Mucosa of descending colon (tissue), 3 donors: ENCODE results near the gene GPNMB. TPM values are rescaled to one million over a fixed set of nuclear protein-coding genes. Genes with fewer than 3 reads are reported as not detected.
"Not testable (repeated sequence)": the region's sequence is repeated elsewhere in the genome, so short reads cannot be mapped to it uniquely, and the experiment has no call there.

Experiments
- ATAC-seq: fragments of 200-7000 bp; cut with Tn5 transposase; one replicate; pipeline ENCODE4 v1.9.1; 2020; ENCODE audit warnings: mild to moderate bottlenecking, moderate library complexity
- DNase-seq, 3 donors: peaks; one replicate each; pipeline ENCODE4 v3.0.0-alpha.2; 2020
- H3K36me3 ChIP-seq: fragments of 200-600 bp; one replicate; pipeline ENCODE4 v1.8.0; 2021; ENCODE audit warnings: low read depth, mild to moderate bottlenecking
- H3K4me1 ChIP-seq: fragments of 200-600 bp; one replicate; pipeline ENCODE4 v1.8.0; 2021; ENCODE audit warnings: low read depth, mild to moderate bottlenecking
- H3K4me3 ChIP-seq: fragments of 200-600 bp; one replicate; pipeline ENCODE4 v1.8.0; 2021; ENCODE audit warnings: mild to moderate bottlenecking
- H3K9me3 ChIP-seq: fragments of 200-600 bp; one replicate; pipeline ENCODE4 v1.8.0; 2021; ENCODE audit warnings: mild to moderate bottlenecking
- intact Hi-C, 2 donors: fragments of 100-400 bp; cut with DNase I in 1 of 2; cut with micrococcal nuclease in 1 of 2; formaldehyde crosslinking; loops; one replicate each; pipeline versions ENCODE4 v1.11.0 to v1.11.1; 2022; cut with DNase I, micrococcal nuclease
- long read RNA-seq, 2 donors: library from polyadenylated mRNA; unstranded; transcript quantifications; one replicate each; pipeline ENCODE4 v2.0.0, GENCODE V29; 2019 to 2021
- total RNA-seq, 3 donors: library from RNA; stranded (reverse); fragmentation: NEBNext Ultra II Directional in 2 of 3; extraction: Animal tissue kit (Norgen Biotek cat#: 25700) in 2 of 3; gene quantifications; one replicate each; pipeline versions ENCODE4 v1.2.1 to v1.2.4, GENCODE V29; 2021 to 2023
- TF ChIP-seq, protein P1 (sequence below): fragments of 200-600 bp; IDR thresholded peaks from one replicate; pipeline ENCODE4 v1.8.0; 2022; ENCODE audit warnings: antibody characterized with exemption, mild to moderate bottlenecking
- donor health status: DM: no; HTN: no; CAD: no; lungs with moderate emphysema.
- donor health status: DM: no; HTN: no; CAD: no.
- donor health status: DM: no; HTN: yes; CAD: no.

The GPNMB gene
- 10 to 100 TPM; 21.3 to 77.8 (median 38.8) TPM for total RNA-seq
- long read RNA-seq, donor 1, transcript GPNMB-202 (11 exons, 2,763 nt) = minor isoform, 13 of 81 reads
- long read RNA-seq, donor 1, transcript GPNMB-201 (11 exons, 2,862 nt) = major isoform, 59 of 81 reads
- long read RNA-seq, donor 1, partial matches to known transcripts = 6 of 81 reads
- long read RNA-seq, donor 1, other reads (novel, unspliced or antisense) = 1 of 81 reads
- long read RNA-seq, donor 2, transcript GPNMB-201 (11 exons, 2,862 nt) = major isoform, 10 of 16 reads
- long read RNA-seq, donor 2, partial matches to known transcripts = 1 of 16 reads
- long read RNA-seq, donor 2, other reads (novel, unspliced or antisense) = 3 of 16 reads

- Histone ChIP-seq H3K9me3 (no peaks in the 10 kb centered on the region), H3K36me3 (no peaks in the 10 kb centered on the region), H3K4me3 (no peak within 1 kb of the TSS), H3K4me1 (no peaks in the 10 kb centered on the region)
- TF ChIP-seq, protein P1, sequence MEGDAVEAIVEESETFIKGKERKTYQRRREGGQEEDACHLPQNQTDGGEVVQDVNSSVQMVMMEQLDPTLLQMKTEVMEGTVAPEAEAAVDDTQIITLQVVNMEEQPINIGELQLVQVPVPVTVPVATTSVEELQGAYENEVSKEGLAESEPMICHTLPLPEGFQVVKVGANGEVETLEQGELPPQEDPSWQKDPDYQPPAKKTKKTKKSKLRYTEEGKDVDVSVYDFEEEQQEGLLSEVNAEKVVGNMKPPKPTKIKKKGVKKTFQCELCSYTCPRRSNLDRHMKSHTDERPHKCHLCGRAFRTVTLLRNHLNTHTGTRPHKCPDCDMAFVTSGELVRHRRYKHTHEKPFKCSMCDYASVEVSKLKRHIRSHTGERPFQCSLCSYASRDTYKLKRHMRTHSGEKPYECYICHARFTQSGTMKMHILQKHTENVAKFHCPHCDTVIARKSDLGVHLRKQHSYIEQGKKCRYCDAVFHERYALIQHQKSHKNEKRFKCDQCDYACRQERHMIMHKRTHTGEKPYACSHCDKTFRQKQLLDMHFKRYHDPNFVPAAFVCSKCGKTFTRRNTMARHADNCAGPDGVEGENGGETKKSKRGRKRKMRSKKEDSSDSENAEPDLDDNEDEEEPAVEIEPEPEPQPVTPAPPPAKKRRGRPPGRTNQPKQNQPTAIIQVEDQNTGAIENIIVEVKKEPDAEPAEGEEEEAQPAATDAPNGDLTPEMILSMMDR = no peak
- intact Hi-C loops = no loop called here
- ATAC-seq (peak; percentile 36), DNase-seq (peak in 1 of 3 donors; percentile 17)
Observed at GRCh38 chr7:23246555-23246954, at the start of gene GPNMB. Gene GPNMB (plus strand): TSS chr7:23246775. CDS start chr7:23246858, 83 bp downstream.

DNA sequence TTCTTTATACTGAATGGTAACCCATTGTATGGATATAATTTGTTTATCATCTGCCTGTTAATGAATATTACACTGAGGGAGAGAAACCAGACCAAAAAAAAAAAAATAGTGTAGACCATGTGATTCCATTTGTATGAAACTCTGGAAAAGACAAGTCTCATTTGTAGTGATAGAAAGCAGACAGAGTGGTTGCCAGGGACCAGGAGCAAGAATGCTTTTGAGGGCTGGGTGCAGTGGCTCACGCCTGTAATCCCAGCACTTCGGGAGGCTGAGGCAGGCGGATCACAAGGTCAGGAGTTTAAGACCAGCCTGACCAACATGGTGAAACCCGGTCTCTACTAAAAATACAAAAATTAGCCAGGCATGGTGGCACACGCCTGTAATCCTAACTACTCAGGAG lies 48.8 kb upstream of the GPNMB start:
- H3K4me3 ChIP-seq, H3K36me3 ChIP-seq, H3K4me1 ChIP-seq, DNase-seq, intact Hi-C loops, H3K9me3 ChIP-seq, ATAC-seq: not testable (repeated sequence)

DNA sequence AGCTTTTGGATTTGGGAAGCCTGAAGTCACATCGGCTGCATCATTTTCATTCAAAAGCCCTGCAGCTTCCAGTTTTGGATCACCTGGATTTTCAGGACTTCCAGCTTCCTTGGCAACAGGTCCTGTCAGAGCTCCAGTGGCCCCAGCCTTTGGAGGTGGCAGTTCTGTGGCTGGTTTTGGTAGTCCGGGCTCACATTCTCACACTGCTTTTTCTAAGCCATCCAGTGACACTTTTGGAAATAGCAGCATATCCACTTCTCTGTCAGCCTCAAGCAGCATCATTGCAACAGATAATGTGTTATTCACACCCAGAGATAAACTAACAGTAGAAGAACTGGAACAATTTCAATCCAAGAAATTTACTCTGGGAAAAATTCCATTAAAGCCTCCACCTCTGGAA lies 46.2 kb upstream of the GPNMB start:
- no peaks in the 10 kb centered on the region for H3K9me3 ChIP-seq
- intact Hi-C loops = no loop called here
- no peaks in the 10 kb centered on the region for H3K36me3 ChIP-seq
- DNase-seq (no peak), ATAC-seq (no peak)
- H3K4me1 ChIP-seq = no peaks in the 10 kb centered on the region
- TF ChIP-seq, protein P1 = no peak
- no peak overlapping the region for H3K4me3 ChIP-seq

- ATAC-seq (no peak), DNase-seq (no peak)
- H3K36me3 ChIP-seq = no peaks in the 10 kb centered on the region
- no peaks in the 10 kb centered on the region for H3K9me3 ChIP-seq
- intact Hi-C loops = no loop called here
- no peaks in the 10 kb centered on the region for H3K4me1 ChIP-seq
- TF ChIP-seq, protein P1 = no peak
- H3K4me3 ChIP-seq = no peak overlapping the region
Observed at GRCh38 chr7:23204241-23204640, 42.3 kb upstream of the GPNMB start.

GRCh38 chr7:23205577-23205908 lies 41.0 kb upstream of the GPNMB start:
- no peak for ATAC-seq
- no peaks in the 10 kb centered on the region for H3K36me3 ChIP-seq
- DNase-seq = no peak
- H3K4me1 ChIP-seq = no peaks in the 10 kb centered on the region
- H3K9me3 ChIP-seq = no peaks in the 10 kb centered on the region
- TF ChIP-seq, protein P1 = no peak
- intact Hi-C loops = no loop called here
- H3K4me3 ChIP-seq = no peak overlapping the region

GRCh38 chr7:23205909-23206767 lies 40.4 kb upstream of the GPNMB start:
- no peaks in the 10 kb centered on the region for H3K9me3 ChIP-seq
- H3K4me3 ChIP-seq = no peak overlapping the region
- H3K4me1 ChIP-seq = no peaks in the 10 kb centered on the region
- intact Hi-C loops = no loop called here
- no peak for ATAC-seq
- DNase-seq = no peak
- TF ChIP-seq, protein P1 = no peak
- no peaks in the 10 kb centered on the region for H3K36me3 ChIP-seq
